ENCODE measurements around the gene SRPK3.

The SRPK3 gene

DNA sequence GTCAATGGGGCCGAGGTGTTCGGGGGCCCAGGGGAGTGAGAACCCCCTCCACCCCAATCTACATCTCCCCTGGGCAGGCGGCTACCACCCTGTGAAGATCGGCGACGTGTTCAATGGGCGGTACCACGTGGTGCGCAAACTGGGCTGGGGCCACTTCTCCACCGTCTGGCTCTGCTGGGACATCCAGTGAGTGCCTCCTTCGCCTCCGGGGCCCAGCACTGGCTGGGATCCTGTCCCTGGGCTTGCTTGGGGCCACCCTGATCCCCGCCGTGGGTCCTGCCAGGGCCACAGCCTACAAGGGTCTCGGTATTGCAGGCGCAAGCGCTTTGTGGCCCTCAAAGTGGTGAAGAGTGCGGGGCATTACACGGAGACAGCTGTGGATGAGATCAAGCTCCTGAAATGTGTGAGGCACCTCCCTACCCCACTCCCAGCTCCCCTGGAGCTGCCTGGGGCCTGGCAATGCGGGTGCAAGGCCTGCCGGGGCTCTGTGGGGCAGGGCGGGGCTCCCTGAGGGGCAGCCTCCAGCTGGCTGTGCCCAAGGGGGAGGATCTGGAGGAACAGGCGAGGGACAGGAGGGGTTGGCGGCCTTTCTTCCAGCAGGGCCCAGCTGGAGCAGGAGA is 697 bp downstream of the SRPK3 start:
- FAIRE-seq (no peak), DNase-seq (ENCODE audit: insufficient read length, low spot score) (no peak)

DNA sequence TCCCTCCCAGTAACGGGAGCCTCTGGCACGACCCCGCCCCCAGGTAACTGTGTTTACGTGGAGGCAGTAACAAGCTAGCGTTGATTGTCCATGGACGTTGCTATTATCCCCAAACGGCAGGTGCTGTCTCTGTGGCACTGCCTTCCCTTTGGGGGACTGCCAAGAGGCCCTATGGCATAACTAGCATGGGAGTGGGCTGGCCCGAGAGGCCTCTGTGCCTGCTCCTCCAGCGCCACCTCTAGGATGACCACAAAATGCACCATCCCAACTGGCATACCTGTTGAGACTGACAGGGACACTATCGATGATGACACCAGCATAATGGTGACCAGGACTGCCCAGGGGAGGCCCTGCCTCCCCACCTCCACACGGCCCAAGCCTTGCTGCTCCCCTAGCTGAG is 1.5 kb downstream of the SRPK3 start:
- DNase-seq (ENCODE audit: insufficient read length, low spot score) (no peak), FAIRE-seq (no peak)

DNA sequence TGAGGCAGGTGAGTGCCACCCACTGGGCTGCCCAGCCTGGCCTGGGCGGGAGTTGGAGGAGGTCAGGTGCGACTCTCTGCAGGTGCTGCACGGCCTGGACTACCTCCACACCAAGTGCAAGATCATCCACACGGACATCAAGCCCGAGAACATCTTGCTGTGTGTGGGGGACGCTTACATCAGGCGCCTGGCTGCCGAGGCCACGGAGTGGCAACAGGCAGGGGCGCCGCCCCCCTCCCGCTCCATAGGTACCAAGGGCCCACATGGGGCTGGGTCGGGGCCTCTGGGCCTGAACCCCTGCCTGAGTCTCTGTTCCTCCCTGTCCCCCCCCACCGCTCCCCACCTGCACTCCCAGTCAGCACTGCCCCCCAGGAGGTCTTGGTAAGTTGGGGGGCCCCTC is 2.0 kb downstream of the SRPK3 start:
- DNase-seq (ENCODE audit: insufficient read length, low spot score) (no peak), FAIRE-seq (no peak)

DNA sequence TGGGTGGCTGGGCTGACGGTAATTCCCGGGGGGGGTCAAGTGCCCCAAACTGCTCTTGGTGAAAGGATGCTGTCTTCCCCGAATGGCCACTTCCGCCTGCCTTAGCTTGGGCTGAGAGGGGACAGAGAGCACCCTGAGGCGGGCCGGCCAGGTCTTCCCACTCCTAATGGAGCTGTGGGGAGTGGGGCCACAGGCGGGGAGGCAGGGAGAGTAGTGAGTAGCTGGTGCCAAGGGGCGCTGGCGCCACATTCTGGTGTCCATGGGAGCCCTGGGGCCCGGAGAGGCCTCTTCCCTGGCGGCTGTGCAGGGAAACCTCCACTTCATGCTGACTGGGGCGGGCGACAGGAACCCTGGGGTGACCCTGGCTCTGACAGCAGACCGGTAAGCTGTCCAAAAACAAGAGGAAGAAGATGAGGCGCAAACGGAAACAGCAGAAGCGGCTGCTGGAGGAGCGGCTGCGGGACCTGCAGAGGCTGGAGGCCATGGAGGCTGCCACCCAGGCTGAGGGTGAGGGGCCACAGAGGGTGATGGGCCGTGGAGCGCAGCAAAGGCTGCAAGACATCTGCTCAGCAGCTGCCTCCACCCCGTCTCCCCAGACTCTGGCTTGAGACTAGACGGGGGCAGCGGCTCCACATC is 2.7 kb downstream of the SRPK3 start:
- FAIRE-seq (no peak), DNase-seq (ENCODE audit: insufficient read length, low spot score) (no peak)

DNA sequence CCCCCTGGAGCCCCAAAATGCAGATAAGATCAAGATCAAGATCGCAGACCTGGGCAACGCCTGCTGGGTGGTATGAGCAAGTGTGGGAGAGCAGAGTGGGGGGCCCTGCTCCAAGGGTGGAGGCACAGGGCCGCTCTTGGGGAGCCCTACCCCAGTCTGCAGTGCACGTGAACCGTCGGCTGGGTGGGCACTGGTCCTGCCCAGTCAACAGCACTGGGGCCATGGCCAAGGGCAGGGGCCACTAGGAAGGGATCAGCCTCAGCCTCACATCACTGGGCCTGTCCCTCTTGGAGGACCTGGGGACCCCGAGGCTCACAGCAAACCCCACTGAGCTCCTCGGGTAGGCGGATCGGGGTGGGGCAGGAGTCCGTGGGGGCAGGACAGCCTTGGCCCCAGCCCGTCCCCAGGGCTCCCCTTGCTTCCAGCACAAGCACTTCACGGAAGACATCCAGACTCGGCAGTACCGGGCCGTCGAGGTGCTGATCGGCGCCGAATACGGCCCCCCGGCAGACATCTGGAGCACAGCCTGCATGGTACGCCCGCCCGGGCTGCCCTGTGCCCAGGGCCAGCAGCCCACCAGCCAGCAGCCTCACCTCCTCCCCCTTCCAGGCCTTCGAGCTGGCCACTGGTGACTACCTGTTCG is 3.6 kb downstream of the SRPK3 start:
- no peak for DNase-seq (ENCODE audit: insufficient read length, low spot score)
- FAIRE-seq, result no peak

DNA sequence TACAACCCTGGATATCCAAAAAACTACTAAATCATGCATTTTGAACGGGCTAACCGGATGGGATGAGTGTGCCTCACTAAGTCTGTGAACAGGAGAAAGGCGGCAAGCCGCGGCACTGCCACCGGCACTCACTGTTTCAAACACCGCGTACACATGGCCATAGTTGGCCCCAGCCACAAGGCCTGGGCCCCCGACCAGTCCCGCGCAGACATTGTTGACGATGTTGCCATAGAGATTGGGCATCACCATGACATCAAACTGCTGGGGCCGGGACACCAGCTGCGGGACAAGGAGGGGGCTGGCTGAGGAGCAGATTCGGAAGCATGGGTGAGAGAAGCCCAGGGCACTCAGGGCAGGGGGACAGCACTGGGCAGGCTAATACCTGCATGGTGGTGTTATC is 5.8 kb downstream of the SRPK3 start:
- DNase-seq (ENCODE audit: insufficient read length, low spot score), result no peak

DNA sequence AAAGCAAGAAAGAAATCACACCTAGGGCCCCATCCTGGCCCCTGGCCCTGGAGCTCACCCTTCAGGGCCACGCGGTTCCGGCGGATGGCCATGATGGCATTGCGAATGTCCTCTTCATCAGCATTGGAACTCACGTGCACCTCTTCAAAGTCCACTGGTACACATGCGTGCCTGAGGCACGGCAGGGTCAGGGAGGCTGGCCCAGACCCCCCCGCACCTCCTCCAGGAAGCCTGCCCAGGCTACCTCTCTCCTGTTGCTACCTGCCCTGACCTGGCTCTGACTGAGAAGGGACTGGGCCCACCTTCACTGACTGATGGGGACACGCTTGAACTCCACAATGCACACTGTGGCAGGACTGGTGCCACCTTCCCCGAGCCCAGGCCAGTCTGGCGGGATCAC is 8.8 kb downstream of the SRPK3 start:
- FAIRE-seq (no peak), DNase-seq (ENCODE audit: insufficient read length, low spot score) (no peak)

More for the DNA sequence above, 5.8 kb downstream of the SRPK3 start:
- FAIRE-seq, result no peak

DNA sequence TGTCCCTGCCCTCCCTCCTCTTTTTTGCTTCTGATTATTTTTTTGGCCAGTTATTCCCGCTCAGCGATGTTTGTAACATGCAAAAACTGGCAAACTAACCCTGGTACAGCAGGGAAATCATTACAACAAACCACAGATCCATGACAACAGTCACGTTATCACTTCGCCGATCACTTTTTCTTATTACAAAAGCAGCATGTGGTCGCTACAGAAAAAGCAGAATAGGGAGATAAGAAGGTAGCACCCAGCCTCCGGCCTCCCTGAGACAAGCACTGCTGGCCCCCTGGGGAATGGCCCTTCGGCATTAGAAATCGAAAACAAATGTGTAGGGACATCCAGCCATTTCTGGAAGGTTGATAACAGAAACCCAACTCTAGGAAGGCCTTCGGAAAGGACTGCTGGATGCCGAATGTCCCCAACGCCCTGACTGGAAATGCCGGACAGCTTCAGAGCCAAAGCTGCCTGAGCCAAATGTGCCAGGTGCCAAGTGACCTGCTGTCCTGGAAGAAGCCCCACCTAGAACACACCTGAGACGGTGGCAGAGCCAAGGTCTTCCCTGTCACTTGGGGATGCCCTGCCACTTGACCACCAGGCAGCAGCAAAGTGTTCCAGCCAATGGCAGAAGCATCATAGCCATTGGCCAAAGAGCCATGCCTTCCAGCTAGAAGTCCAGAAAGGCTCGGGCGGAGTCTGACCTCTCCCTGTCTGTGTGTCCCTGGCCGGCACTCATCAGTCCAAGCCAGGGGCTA is 10.4 kb downstream of the SRPK3 start:
- DNase-seq (ENCODE audit: insufficient read length, low spot score) (no peak), FAIRE-seq (no peak)

DNA sequence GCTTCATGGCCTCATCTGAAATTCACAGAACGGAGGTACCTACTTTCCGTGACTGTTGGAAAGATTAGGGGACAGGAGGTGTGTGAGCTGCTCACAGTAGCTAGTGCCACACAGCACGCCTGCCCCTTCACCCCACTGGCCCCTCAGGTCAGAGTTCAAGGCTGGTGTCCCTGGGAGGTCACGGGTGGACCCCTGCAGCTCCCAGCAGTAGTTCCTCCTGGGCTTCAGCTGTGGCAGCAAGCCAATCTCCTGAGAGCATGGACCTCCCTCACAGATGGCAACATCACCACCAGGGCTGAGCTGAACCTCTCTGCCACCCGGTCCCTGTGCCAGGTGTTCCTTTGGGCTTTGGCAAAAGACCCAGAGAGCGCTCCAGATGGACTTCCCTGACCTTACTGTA is 11.5 kb downstream of the SRPK3 start:
- no peak for DNase-seq (ENCODE audit: insufficient read length, low spot score)
- FAIRE-seq, result no peak

DNA sequence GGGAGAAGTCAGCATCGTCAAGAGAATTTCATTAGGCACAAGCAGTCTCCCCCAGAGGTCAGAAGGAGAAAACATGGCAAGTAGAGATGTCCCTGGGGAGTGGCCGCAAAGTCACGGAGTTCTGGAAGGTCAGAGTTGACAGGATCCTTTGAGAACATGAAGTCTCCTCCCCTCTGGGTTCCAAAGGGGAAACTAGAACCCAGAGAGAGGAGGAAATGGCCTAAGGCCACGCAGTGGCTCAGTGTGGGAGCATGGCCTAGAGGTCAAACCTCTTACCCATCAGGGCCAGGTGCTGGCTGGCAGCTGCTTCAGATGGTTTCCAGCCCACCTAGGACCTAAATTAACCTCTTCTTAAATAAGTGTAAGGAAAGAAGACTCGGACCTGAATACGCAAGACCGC is 12.4 kb downstream of the SRPK3 start:
- FAIRE-seq (no peak), DNase-seq (ENCODE audit: insufficient read length, low spot score) (no peak)

DNA sequence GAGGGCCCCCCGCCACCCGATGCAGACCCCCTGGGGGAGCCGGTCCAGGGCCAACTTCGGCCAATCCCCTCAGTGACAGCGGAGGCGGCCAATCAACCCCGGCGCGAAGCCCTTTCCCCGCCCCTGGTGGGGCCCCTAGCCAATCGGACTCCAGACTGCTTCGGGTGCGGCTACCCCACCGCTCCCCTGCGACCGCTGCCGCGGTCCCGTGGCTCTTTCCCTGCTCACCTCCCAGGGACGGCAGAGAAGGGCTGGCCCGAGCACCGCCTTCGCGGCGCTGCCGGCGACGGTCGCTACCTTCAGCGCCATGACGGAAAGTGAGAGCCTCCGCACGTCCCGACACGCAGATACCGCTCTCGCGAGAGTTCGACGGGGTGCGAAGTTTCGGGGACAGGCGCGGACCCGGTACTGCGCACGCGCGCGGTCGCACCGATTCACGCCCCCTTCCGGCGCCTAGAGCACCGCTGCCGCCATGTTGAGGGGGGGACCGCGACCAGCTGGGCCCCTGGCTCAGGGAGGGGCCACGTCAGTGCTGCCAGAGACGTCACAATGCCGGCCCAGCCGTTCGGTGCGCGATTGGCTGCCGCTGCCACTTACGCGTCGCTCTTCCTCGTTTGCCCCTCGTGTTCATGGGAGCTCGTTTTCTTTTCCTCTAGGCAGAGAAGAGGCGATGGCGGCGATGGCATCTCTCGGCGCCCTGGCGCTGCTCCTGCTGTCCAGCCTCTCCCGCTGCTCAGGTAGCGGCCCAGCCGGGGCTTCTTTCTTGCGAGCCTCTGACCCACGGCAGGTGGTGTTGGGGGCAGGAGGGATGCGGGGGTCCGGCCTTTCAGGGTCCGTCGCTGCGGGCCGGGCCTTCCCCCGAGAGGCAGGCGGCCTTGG is 13.4 kb downstream of the SRPK3 start, which contains the start of the genes IDH3G and SSR4:
Gene IDH3G (minus strand): TSS at position 358 of the 879 bp plus-strand sequence. CDS start 49 bp downstream, at position 309.
Gene SSR4 (plus strand): TSS at position 651 of the 879 bp plus-strand sequence. CDS start 20 bp downstream, at position 671.
- FAIRE-seq, result peak; percentile 91
- peak; percentile 91 for DNase-seq (ENCODE audit: insufficient read length, low spot score)

DNA sequence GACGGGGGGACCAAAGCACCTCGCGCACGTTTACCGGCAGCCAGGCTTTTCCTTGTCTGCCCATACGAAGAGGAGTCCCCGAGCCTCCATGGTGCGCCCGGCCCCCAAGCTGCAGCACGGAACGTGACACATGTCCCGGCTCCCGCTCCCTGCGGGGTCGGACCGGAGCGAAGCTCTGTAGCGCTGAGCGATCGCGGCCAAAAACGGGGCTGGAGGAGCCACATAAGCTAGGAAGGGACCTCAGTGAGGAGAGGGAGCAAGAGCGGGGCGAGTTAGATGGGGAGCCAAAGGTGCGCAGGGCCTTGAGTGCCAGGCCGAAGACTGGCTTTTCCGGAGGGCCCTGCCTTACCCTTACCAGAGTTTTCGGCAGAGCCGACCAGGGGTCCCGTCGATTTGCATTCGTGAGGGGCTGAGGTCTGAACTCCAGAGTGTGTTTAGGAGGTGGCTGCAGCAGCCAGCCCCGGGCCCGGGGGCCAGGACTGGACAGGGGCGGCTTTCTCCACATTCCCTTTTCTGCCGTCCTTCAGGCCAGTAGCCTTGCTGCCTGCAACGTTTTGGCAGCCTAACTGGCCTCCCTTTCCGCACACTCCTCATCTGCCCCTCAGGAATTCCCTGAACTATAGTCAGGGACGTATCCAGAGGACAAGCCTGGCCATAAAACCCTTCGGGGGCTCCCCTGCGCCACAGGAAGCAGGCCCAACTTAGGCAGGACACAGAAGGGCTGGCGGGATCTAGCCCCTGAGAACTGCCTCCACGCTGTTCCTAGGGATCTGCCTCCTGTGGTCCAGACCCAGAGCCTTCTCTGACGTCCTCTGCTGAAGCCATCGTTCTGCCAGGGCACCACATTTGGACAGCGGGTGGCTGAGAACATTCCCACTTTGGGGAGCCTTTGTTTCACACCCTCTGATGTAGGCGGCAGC is 14.3 kb downstream of the SRPK3 start:
- DNase-seq (ENCODE audit: insufficient read length, low spot score), result no peak
- FAIRE-seq, result no peak

DNA sequence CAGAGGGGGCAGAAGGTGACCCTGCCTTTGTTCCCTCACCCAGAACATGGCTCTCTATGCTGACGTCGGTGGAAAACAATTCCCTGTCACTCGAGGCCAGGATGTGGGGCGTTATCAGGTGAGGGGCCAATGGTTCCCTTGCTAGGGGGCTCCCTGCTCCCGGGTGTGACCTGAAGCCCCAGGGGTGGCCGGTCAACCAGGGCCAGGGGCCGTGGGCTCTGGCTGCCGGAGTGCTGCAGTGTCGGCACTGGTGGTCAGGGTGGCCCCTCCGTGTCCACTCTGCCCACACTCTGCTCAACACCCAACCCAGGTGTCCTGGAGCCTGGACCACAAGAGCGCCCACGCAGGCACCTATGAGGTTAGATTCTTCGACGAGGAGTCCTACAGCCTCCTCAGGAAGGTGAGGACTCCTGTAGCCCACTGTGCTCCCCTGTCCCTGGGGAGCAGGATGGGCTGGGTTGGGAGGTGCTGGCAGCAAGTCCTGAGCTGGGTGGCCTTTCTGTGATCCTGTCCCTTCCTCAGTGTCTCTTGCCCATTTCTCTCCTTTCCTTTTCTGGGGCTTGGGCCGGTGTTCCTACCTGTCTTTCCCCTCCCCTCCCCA is 16.7 kb downstream of the SRPK3 start:
- FAIRE-seq, result no peak
- no peak for DNase-seq (ENCODE audit: insufficient read length, low spot score)

DNA sequence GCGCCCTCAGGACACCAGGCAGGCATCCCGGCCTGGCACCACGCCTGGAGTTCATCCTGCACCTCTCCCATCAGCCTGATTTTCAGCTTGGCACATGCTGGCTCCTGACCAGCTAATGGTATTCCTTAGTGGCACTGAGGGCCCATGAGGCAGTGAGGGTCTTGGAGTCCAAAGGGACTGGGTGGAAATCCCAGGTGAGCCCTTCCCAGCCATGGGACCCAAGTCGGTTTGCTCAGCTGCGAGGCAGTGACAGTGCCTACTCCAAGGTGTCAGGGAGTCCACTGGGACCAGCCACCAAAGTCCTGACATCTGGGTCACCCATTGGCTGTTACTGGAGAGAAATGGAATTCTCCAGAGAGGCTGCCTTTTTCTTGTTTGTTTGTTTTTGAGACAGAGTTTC is 18.5 kb downstream of the SRPK3 start:
- FAIRE-seq, result no peak
- no peak for DNase-seq (ENCODE audit: insufficient read length, low spot score)

DNA sequence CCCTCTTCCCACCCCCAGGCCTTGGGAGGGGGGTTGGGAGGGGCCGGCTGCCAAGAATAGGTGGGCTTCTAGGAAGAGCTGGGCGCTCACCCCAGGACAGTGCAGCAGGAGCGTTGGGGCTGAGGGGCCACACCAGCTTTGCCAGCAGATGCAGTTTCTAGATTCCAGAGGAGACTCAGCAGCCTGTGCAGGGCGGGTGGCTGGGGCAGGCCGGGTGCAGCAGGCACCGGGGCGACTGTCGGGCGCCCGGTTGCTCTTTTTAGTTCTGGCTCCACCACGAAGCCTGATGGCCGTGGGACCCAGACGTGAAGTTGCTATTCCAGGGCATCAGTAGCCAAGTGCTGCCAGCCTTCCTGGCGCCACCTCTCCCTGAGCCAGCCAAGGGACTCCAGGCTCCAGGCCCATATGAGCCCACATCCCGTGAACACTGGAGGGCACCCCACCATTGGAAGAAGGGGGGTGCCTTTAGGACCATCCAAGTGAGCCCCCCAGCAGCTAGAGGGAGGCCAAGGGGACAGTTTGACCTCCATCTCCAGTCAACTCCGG is 19.4 kb downstream of the SRPK3 start:
- DNase-seq (ENCODE audit: insufficient read length, low spot score) (no peak), FAIRE-seq (no peak)

DNA sequence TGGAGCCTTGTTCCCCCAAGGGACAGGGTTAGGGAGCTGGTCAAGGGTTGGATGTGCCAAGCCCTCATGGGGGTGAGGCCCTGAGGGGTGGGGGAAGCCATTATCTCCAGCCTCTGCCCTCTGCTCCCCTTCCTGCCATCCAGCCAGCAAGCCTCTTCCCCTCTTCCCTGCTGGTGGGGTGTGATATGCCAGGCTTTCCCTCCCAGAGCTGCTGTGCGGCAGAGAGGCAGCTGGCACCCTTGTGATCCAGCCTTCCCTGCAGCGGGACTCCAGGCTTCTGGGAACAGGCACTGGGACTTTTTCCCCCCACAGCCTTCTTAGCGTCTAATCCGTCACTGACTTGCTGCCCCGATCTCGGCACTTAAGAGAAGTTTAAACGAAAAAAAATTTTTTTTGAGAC is 19.9 kb downstream of the SRPK3 start:
- no peak for DNase-seq (ENCODE audit: insufficient read length, low spot score)
- no peak for FAIRE-seq

DNA sequence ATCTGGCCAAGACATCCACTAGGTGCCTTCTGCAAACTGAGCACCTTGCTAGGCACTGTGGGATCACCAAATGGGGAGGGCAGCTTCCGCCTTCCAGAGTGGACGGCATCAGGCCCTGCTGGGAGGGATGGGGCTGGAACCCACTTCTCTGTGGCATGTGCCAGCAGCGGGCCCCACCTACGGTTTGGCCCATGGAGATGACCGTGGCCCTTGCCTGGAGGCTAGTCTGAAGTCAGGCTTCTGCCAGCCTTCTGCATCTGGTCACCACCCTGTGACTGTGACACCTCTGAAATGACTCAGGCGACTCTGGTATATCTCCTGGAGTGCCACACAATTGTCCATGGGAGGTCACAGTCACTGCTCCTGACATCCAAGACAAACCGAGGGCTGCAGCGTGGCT is 20.8 kb downstream of the SRPK3 start:
- no peak for FAIRE-seq
- DNase-seq (ENCODE audit: insufficient read length, low spot score), result no peak

DNA sequence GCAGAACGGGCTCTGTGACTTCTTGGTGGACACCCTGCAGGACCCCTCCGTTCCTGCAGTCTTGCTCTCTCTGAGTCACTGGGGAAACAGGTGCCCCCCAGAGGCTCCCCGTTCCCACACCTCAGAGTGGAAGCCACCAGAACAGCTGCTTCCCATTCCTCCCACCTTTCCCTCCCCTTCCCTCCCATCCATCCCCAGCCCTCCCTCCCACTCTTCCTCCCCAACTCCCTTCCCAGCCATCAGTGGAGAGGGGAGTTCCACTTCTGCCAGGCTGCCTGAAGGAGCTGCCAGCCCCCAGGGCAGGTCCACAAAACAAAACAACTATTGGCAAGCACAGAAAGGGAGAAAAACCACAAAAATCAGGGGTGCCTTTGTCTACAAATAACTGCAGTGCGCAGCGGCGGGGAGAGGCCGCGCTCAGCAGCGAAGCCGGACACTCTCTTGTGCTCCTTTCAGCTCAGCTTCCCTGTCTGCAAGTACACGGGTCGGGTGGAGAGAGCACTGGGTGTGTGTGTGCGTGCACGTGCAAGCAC is 21.7 kb downstream of the SRPK3 start:
- no peak for FAIRE-seq
- DNase-seq (ENCODE audit: insufficient read length, low spot score), result no peak
